ENCODE results near the gene ATAT1. TPM values are rescaled to one million over a fixed set of nuclear protein-coding genes. Genes with fewer than 3 reads are reported as not detected.

ATAT1 gene
- total and polyA plus RNA-seq, 10 of the 15 experiments (the other 5 are each of a cell fraction or from before 2014, with no cell fraction given), result 1.1 to 14.2 (median 6.9) TPM

DNA sequence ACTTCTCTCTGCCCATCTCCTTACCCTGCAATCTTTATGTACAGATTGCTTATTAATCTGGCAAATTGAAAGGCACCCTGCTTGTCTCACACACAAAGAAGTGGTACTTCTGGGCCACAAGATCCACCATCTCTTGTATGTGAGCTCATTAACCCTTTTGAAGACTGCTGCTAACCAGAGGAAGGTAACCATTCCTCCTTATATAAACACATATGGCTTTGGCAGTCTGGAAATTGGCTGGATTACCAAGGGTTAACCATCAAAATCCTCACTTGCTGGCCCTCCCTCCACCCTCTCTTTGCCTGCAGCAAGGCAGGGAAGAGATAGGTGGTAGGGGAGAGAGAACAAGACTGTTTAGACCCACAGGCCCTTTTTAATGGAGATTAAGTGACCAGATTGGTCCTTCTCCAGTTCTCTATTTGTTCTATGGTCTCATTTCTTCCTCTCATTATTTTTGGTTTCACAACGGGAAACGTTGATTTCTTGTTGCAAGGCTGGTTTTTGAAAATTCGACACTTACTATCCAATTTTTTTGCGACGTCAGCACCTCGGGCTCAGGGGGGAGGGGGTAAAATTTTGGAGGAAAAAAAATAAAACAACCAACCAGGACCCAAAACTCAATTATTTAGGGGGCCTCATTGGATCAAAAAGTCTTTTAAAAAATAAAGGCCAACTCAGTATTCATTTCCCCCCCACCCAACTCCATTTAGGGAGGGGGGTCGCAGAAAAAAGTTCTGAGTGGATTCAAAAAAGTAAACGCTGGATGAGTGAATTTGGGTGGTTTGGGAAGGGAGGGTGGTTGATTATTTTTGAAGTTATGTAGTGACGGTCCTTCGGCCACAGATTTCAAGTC, 10.5 kb upstream of the ATAT1 start (continued):
- TF ChIP-seq RUNX3 (IDR thresholded peaks at IDR 0.05; ENCODE audit: low read length), result peak; percentile 48; the same call in 1 of the 2 replicates
- TF ChIP-seq RAD51 (IDR thresholded peaks at IDR 0.05), result no peak
- TF ChIP-seq RELA (IDR thresholded peaks at IDR 0.05; ENCODE audit: borderline replicate concordance, partially characterized antibody), result no peak
- peak; percentile 28; the same call in 1 of the 2 replicates for TF ChIP-seq LARP7 (IDR thresholded peaks at IDR 0.05)
- TF ChIP-seq MTA3 (IDR thresholded peaks at IDR 0.05; ENCODE audit: borderline replicate concordance, low read length), result peak; percentile 21; the same call in 1 of the 2 replicates
- no peak for TF ChIP-seq TARDBP (IDR thresholded peaks at IDR 0.05; ENCODE audit: borderline replicate concordance)
- no peak for TF ChIP-seq HDGF (IDR thresholded peaks at IDR 0.05)
- peak; percentile 94 for TF ChIP-seq POLR2AphosphoS5 (IDR thresholded peaks at IDR 0.05; ENCODE audit: low read length)
- no peak for TF ChIP-seq EZH2 (IDR thresholded peaks at IDR 0.05; ENCODE audit: borderline replicate concordance, control insufficient read depth, low read depth, low read length)
- no peak for TF ChIP-seq MTA2 (IDR thresholded peaks at IDR 0.05; ENCODE audit: low read depth)
- no peak for TF ChIP-seq BRCA1 (IDR thresholded peaks at IDR 0.05; ENCODE audit: low read depth, low read length)
- TF ChIP-seq ZNF24 (IDR thresholded peaks at IDR 0.05), result no peak
- peak in 1 of 2 experiments; percentile 42; a peak in 1 of 4 replicates for TF ChIP-seq BHLHE40 (IDR thresholded peaks at IDR 0.05; ENCODE audit: borderline replicate concordance in 1 of 2, low read depth in 2 of 2, low read length in 1 of 2)
- TF ChIP-seq SREBF2 (IDR thresholded peaks at IDR 0.05; ENCODE audit: low read length), result no peak
- TF ChIP-seq POLR2AphosphoS2 (IDR thresholded peaks at IDR 0.05; ENCODE audit: low read depth, low read length), result peak; percentile 82; the same call in 1 of the 2 replicates
- TF ChIP-seq, protein P1, sequence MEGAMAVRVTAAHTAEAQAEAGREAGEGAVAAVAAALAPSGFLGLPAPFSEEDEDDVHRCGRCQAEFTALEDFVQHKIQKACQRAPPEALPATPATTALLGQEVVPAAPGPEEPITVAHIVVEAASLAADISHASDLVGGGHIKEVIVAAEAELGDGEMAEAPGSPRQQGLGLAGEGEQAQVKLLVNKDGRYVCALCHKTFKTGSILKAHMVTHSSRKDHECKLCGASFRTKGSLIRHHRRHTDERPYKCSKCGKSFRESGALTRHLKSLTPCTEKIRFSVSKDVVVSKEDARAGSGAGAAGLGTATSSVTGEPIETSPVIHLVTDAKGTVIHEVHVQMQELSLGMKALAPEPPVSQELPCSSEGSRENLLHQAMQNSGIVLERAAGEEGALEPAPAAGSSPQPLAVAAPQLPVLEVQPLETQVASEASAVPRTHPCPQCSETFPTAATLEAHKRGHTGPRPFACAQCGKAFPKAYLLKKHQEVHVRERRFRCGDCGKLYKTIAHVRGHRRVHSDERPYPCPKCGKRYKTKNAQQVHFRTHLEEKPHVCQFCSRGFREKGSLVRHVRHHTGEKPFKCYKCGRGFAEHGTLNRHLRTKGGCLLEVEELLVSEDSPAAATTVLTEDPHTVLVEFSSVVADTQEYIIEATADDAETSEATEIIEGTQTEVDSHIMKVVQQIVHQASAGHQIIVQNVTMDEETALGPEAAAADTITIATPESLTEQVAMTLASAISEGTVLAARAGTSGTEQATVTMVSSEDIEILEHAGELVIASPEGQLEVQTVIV (IDR thresholded peaks at IDR 0.05; ENCODE audit: borderline replicate concordance, partially characterized antibody), result no peak
- TF ChIP-seq NR2C2 (IDR thresholded peaks at IDR 0.05; ENCODE audit: borderline replicate concordance, control insufficient read depth, insufficient read length, low read depth), result no peak
- TF ChIP-seq, protein P2, sequence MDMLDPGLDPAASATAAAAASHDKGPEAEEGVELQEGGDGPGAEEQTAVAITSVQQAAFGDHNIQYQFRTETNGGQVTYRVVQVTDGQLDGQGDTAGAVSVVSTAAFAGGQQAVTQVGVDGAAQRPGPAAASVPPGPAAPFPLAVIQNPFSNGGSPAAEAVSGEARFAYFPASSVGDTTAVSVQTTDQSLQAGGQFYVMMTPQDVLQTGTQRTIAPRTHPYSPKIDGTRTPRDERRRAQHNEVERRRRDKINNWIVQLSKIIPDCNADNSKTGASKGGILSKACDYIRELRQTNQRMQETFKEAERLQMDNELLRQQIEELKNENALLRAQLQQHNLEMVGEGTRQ (IDR thresholded peaks at IDR 0.05; ENCODE audit: borderline replicate concordance, low read depth, low read length), result no peak
- TF ChIP-seq SRF (IDR thresholded peaks at IDR 0.05; ENCODE audit: low read depth in 2 of 2, low read length in 2 of 2), result no peak
- TF ChIP-seq MXI1 (IDR thresholded peaks at IDR 0.05; ENCODE audit: low read depth, low read length), result 0 out of 2 replicates have a peak, but pooled peaks have one; percentile 40
- TF ChIP-seq ZNF622 (IDR thresholded peaks at IDR 0.05), result no peak
- no peak for TF ChIP-seq SIN3A (IDR thresholded peaks at IDR 0.05; ENCODE audit: low read depth, low read length)
- TF ChIP-seq, protein P3, sequence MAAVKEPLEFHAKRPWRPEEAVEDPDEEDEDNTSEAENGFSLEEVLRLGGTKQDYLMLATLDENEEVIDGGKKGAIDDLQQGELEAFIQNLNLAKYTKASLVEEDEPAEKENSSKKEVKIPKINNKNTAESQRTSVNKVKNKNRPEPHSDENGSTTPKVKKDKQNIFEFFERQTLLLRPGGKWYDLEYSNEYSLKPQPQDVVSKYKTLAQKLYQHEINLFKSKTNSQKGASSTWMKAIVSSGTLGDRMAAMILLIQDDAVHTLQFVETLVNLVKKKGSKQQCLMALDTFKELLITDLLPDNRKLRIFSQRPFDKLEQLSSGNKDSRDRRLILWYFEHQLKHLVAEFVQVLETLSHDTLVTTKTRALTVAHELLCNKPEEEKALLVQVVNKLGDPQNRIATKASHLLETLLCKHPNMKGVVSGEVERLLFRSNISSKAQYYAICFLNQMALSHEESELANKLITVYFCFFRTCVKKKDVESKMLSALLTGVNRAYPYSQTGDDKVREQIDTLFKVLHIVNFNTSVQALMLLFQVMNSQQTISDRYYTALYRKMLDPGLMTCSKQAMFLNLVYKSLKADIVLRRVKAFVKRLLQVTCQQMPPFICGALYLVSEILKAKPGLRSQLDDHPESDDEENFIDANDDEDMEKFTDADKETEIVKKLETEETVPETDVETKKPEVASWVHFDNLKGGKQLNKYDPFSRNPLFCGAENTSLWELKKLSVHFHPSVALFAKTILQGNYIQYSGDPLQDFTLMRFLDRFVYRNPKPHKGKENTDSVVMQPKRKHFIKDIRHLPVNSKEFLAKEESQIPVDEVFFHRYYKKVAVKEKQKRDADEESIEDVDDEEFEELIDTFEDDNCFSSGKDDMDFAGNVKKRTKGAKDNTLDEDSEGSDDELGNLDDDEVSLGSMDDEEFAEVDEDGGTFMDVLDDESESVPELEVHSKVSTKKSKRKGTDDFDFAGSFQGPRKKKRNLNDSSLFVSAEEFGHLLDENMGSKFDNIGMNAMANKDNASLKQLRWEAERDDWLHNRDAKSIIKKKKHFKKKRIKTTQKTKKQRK (IDR thresholded peaks at IDR 0.05; ENCODE audit: low read depth, low read length), result no peak
- TF ChIP-seq RAD21 (IDR thresholded peaks at IDR 0.05; ENCODE audit: insufficient read depth, low read depth, low read length), result no peak
- no peak for TF ChIP-seq EED (IDR thresholded peaks at IDR 0.05; ENCODE audit: low read depth)

All from GM12878 (cell line).